ENCODE results near the gene FOXF1.

The FOXF1 gene

GRCh38 chr16:86528061-86528929, 18.0 kb downstream of the FOXF1 start:
- Histone ChIP-seq H3K4me2 (ENCODE audit: insufficient read depth, low read length) (no peak overlapping the region), H3K27me3 (ENCODE audit: insufficient read depth, low read length, poor library complexity) (no peaks in the 10 kb centered on the region), H3K36me3 (ENCODE audit: insufficient read depth, low read length) (peaks cover 9% of the 10 kb centered on the region), H3K9me3 (ENCODE audit: insufficient read depth, low read length, severe bottlenecking) (no peaks in the 10 kb centered on the region), H3K4me3 (ENCODE audit: low read depth in 1 of 2, low read length in 2 of 2) (no peak overlapping the region), H3K9ac (ENCODE audit: low read depth, low read length) (no peak overlapping the region), H2AFZ (ENCODE audit: low read depth, low read length) (no peak overlapping the region), H3K4me1 (ENCODE audit: insufficient read depth, low read length) (no peaks in the 10 kb centered on the region), H3K27ac (ENCODE audit: low read length) (no peak overlapping the region), H4K20me1 (ENCODE audit: insufficient read depth, low read length) (no peaks in the 10 kb centered on the region), H3K79me2 (ENCODE audit: insufficient read depth, low read length) (no peaks in the 10 kb centered on the region)
- ATAC-seq (ENCODE audit: insufficient read depth, low read depth) (no peak), DNase-seq (no peak)
- TF ChIP-seq EZH2 (IDR thresholded peaks at IDR 0.05; ENCODE audit: borderline replicate concordance, low read depth, low read length, severe bottlenecking) (no peak), CTCF (IDR thresholded peaks at IDR 0.05; ENCODE audit: borderline replicate concordance, extremely low read depth, low read length, poor library complexity, severe bottlenecking) (no peak)

- Histone ChIP-seq H3K27me3 (ENCODE audit: insufficient read depth, low read length, poor library complexity) (no peaks in the 10 kb centered on the region), H2AFZ (ENCODE audit: low read depth, low read length) (no peak overlapping the region), H3K4me2 (ENCODE audit: insufficient read depth, low read length) (no peak overlapping the region), H3K4me3 (ENCODE audit: low read depth in 1 of 2, low read length in 2 of 2) (no peak overlapping the region), H3K79me2 (ENCODE audit: insufficient read depth, low read length) (no peaks in the 10 kb centered on the region), H3K36me3 (ENCODE audit: insufficient read depth, low read length) (peaks cover 9% of the 10 kb centered on the region), H3K9ac (ENCODE audit: low read depth, low read length) (no peak overlapping the region), H3K4me1 (ENCODE audit: insufficient read depth, low read length) (no peaks in the 10 kb centered on the region), H4K20me1 (ENCODE audit: insufficient read depth, low read length) (no peaks in the 10 kb centered on the region), H3K27ac (ENCODE audit: low read length) (no peak overlapping the region), H3K9me3 (ENCODE audit: insufficient read depth, low read length, severe bottlenecking) (no peaks in the 10 kb centered on the region)
- ATAC-seq (ENCODE audit: insufficient read depth, low read depth) (no peak), DNase-seq (no peak)
- TF ChIP-seq EZH2 (IDR thresholded peaks at IDR 0.05; ENCODE audit: borderline replicate concordance, low read depth, low read length, severe bottlenecking) (no peak), CTCF (IDR thresholded peaks at IDR 0.05; ENCODE audit: borderline replicate concordance, extremely low read depth, low read length, poor library complexity, severe bottlenecking) (no peak)
Observed at GRCh38 chr16:86529160-86529559, 18.8 kb downstream of the FOXF1 start.

GRCh38 chr16:86530251-86531190, 20.2 kb downstream of the FOXF1 start:
- Histone ChIP-seq H3K79me2 (ENCODE audit: insufficient read depth, low read length) (no peaks in the 10 kb centered on the region), H3K9me3 (ENCODE audit: insufficient read depth, low read length, severe bottlenecking) (no peaks in the 10 kb centered on the region), H3K9ac (ENCODE audit: low read depth, low read length) (no peak overlapping the region), H3K4me3 (ENCODE audit: low read depth in 1 of 2, low read length in 2 of 2) (no peak overlapping the region), H3K4me2 (ENCODE audit: insufficient read depth, low read length) (no peak overlapping the region), H3K27ac (ENCODE audit: low read length) (no peak overlapping the region), H3K36me3 (ENCODE audit: insufficient read depth, low read length) (peaks cover 9% of the 10 kb centered on the region), H4K20me1 (ENCODE audit: insufficient read depth, low read length) (no peaks in the 10 kb centered on the region), H2AFZ (ENCODE audit: low read depth, low read length) (no peak overlapping the region), H3K27me3 (ENCODE audit: insufficient read depth, low read length, poor library complexity) (no peaks in the 10 kb centered on the region), H3K4me1 (ENCODE audit: insufficient read depth, low read length) (no peaks in the 10 kb centered on the region)
- ATAC-seq (ENCODE audit: insufficient read depth, low read depth), result no peak
- TF ChIP-seq CTCF (IDR thresholded peaks at IDR 0.05; ENCODE audit: borderline replicate concordance, extremely low read depth, low read length, poor library complexity, severe bottlenecking) (no peak), EZH2 (IDR thresholded peaks at IDR 0.05; ENCODE audit: borderline replicate concordance, low read depth, low read length, severe bottlenecking) (no peak)
- DNase-seq, result no peak
